Activated CD8-positive, alpha-beta memory T cell treated with anti-CD3 and anti-CD28 coated beads, Interleukin-2, amount 50 U/mL, for 24 hours (primary cell): ENCODE data around the gene BANF2.
"Not testable (repeated sequence)": the region's sequence is repeated elsewhere in the genome, so short reads cannot be mapped to it uniquely, and the experiment has no call there.

Source experiments
- DNase-seq: peaks from one replicate; pipeline ENCODE4 v3.0.0-alpha.2; 2020; ENCODE audit errors: extremely low read depth

The BANF2 gene

GRCh38 chr20:17766226-17766625, 66.5 kb downstream of the BANF2 start:
- no peak for DNase-seq

DNA sequence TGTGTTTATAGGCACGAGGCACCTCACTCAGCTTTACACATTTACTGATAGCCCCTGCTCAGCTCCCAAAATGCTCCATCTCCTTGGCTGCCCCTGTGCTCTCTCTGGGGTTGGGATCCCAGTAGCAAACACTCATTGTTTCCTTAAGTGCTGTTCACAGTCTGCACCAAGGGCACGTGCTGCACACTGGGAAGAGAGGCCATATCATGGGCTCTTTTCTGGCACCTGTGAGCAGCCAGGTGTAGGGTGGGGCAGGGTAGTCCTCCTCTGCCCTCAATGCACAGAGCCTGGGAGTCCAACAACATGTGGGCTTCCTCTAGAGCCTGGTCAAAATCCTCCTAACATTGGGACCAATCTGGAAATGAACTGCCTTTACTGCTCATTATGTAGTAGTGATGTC, 67.9 kb downstream of the BANF2 start:
- no peak for DNase-seq

DNA sequence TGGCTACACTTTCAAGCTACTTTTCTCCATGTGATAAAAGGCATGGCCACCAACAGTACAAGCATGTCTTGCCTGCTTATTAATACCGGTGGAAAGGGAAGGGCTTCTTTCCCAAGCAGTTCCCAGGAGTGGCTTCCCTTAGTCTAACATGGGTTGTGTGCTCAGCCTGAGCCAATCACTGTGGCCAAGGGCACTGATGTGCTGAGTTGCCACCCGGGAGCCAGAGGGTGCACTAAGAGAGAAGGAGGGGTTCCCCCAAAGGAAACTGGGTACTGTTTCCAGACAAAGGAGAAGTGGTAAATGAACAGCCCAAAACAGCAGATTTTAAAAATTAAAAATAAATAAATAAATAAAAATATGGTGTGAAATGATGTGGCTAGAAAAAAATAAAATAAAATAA, 68.5 kb downstream of the BANF2 start:
- no peak for DNase-seq

DNA sequence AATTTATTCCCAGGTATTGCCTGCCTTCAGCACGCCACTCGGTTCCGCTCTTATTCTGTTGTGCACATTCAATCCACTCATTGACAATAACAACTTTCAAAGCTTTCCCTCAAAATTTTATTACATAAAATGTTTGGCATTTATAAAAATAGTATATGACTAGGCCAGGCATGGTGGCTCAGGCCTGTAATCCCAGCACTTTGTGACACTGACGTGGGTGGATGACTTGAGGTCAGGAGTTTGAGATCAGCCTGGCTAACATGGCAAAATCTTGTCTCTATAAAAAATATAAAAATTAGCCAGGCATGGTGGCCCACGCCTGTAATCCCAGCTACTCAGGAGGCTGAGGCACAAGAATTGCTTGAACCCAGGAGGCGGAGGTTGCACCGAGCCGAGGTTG, 70.0 kb downstream of the BANF2 start:
- not testable (repeated sequence) for DNase-seq

GRCh38 chr20:17771206-17772004, 71.6 kb downstream of the BANF2 start:
- no peak for DNase-seq

GRCh38 chr20:17772005-17772343, 72.2 kb downstream of the BANF2 start:
- DNase-seq, result no peak

- no peak for DNase-seq
Measured at GRCh38 chr20:17773619-17774018, 73.9 kb downstream of the BANF2 start.

DNA sequence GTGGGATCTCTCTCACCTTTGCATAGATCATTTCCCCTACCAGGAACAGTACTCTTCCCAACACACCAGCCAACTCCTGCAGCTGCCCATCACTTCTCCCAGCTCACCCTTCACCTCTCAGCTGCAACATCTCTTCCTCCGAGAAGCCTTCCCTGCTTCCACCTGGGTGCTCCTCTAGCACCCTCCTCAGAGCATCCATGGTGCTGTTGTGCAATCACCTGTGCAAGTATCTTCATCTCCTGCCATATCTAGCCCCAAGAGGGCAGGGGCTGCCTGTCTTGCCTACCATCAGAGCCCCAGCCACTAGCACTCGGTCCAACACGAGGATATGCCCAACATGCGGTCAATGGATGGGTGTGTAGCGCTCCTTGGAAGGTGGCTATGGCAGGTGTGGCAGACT, 75.8 kb downstream of the BANF2 start:
- DNase-seq, result no peak

DNA sequence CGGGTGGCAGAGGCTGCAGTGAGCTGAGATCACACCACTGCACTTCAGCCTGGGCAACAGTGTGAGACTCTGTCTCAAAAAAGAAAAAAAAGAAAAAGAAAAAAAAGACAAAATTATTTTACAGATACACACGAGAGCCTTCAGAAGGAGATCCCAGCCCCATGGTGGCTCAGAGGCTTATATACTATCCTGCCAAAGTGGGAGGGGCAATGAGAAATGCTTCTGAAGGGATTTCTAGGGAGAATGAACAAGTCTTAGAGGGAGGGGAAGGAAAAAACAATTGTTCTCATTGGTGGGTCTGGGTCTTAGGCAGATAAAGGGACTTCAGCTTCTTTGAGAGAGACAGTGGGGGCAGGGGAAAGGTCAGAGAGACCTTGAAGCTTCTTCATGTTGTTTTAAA, 76.8 kb downstream of the BANF2 start:
- DNase-seq, result no peak

- DNase-seq, result not testable (repeated sequence)
Measured at GRCh38 chr20:17779011-17779410, 79.2 kb downstream of the BANF2 start.

GRCh38 chr20:17782768-17783167, 83.0 kb downstream of the BANF2 start:
- DNase-seq, result no peak

GRCh38 chr20:17783671-17784070, 83.9 kb downstream of the BANF2 start:
- DNase-seq, result no peak

GRCh38 chr20:17785007-17785406, 85.2 kb downstream of the BANF2 start:
- no peak for DNase-seq
